ENCODE measurements around the gene DDHD1.
"Not testable (repeated sequence)": the region's sequence is repeated elsewhere in the genome, so short reads cannot be mapped to it uniquely, and the experiment has no call there.

DNA sequence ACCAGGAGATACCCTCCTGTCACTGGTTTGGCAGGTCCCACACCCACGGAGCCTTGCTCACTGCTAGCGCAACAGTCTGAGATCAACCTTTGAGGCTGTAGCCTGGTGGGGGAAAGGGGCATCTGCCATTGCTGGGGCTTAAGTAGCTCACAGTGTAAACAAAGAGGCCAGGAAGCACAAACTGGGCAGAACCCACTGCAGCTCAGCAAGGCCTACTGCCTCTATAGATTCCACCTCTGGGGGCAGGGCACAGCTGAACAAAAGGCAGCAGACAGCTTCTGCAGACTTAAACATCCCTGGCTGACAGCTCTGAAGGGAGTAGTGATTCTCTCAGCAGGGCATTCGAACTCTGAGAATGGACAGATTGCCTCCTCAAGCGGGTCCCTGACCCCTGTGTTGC is 35.6 kb downstream of the DDHD1 start:
- TF ChIP-seq ZNF561 (tag by site-specific recombination; IDR thresholded peaks at IDR 0.05; ENCODE audit: borderline replicate concordance); MYNN (tag by site-specific recombination; IDR thresholded peaks at IDR 0.05; ENCODE audit: borderline replicate concordance); GLIS1 (tag by site-specific recombination; IDR thresholded peaks at IDR 0.05); ZEB2 (tag by site-specific recombination; IDR thresholded peaks at IDR 0.05); IKZF3 (tag by site-specific recombination; IDR thresholded peaks at IDR 0.05); YY1 (tag by site-specific recombination; IDR thresholded peaks at IDR 0.05): not testable (repeated sequence)
